ENCODE measurements around the gene LLGL1. TPM values are rescaled to one million over a fixed set of nuclear protein-coding genes. Genes with fewer than 3 reads are reported as not detected.
A peak's percentile ranks its signal among the peaks of the same experiment; 100 is the strongest.

LLGL1 gene
- total RNA-seq, 1 donor from 2014 or later, result 3.3 TPM

GRCh38 chr17:18263885-18264682 lies 38.6 kb downstream of the LLGL1 start:
- DNase-seq (ENCODE audit: low spot score), result no peak
- no peak for ATAC-seq

- ATAC-seq (no peak), DNase-seq (ENCODE audit: low spot score) (no peak)
Measured at GRCh38 chr17:18267366-18267765, 41.9 kb downstream of the LLGL1 start.

- DNase-seq (ENCODE audit: low spot score), result no peak
- ATAC-seq, result peak; percentile 20
Measured at GRCh38 chr17:18267927-18268711, 42.7 kb downstream of the LLGL1 start.

- ATAC-seq, result peak; percentile 13
- DNase-seq (ENCODE audit: low spot score), result no peak
Measured at GRCh38 chr17:18270046-18270931, 44.9 kb downstream of the LLGL1 start.

GRCh38 chr17:18277076-18277475 lies 51.6 kb downstream of the LLGL1 start:
- ATAC-seq (no peak), DNase-seq (ENCODE audit: low spot score) (no peak)

- ATAC-seq (no peak), DNase-seq (ENCODE audit: low spot score) (no peak)
Measured at GRCh38 chr17:18278867-18279266, 53.4 kb downstream of the LLGL1 start.

- no peak for ATAC-seq
Measured at GRCh38 chr17:18280249-18280648, 54.8 kb downstream of the LLGL1 start.

GRCh38 chr17:18280766-18281371 lies 55.4 kb downstream of the LLGL1 start:
- DNase-seq (ENCODE audit: low spot score) (no peak), ATAC-seq (no peak)

More at GRCh38 chr17:18280249-18280648, 54.8 kb downstream of the LLGL1 start:
- DNase-seq (ENCODE audit: low spot score), result no peak

GRCh38 chr17:18281788-18282187 lies 56.4 kb downstream of the LLGL1 start:
- ATAC-seq (no peak), DNase-seq (ENCODE audit: low spot score) (no peak)

- no peak for DNase-seq (ENCODE audit: low spot score)
- ATAC-seq, result no peak
Measured at GRCh38 chr17:18285296-18285695, 59.9 kb downstream of the LLGL1 start.

- ATAC-seq (no peak), DNase-seq (ENCODE audit: low spot score) (no peak)
Measured at GRCh38 chr17:18291718-18292540, 66.5 kb downstream of the LLGL1 start.

Other genes with a start within 250 kb of the LLGL1 start
- gene ATPAF2, start 186.5 kb upstream of the LLGL1 start, total RNA-seq, result 25.9 TPM
- 5.6 TPM for gene GID4, start 186.2 kb upstream of the LLGL1 start, total RNA-seq
- 13.0 TPM for gene DRG2, start 137.7 kb upstream of the LLGL1 start, total RNA-seq
- gene MYO15A, start 116.9 kb upstream of the LLGL1 start, total RNA-seq, result 6.0 TPM
- gene ALKBH5, start 41.8 kb upstream of the LLGL1 start, total RNA-seq, result 69.2 TPM
- 102 TPM for gene FLII, start 33.1 kb downstream of the LLGL1 start, total RNA-seq
- 6.4 TPM for gene MIEF2, start 35.0 kb downstream of the LLGL1 start, total RNA-seq
- 19.8 TPM for gene TOP3A, start 89.4 kb downstream of the LLGL1 start, total RNA-seq
- gene SMCR8, start 89.7 kb downstream of the LLGL1 start, total RNA-seq, result 5.1 TPM
- gene SHMT1, start 137.9 kb downstream of the LLGL1 start, total RNA-seq, result 439 TPM
- 2.2 TPM for gene EVPLL, start 152.1 kb downstream of the LLGL1 start, total RNA-seq